GM21528 (cell line): ENCODE measurements around the gene KCMF1.

Source experiments
- ATAC-seq: cut with Tn5 transposase; IDR thresholded peaks from one replicate; pipeline ENCODE4 v1.9.1; 2021; ENCODE audit warnings: mild to moderate bottlenecking, moderate library complexity; ENCODE audit not compliant: unreplicated experiment, low FRiP score

Gene KCMF1

GRCh38 chr2:84972932-84973331 is 2.0 kb downstream of the KCMF1 start:
- ATAC-seq = no peak

GRCh38 chr2:84980263-84980983 is 9.5 kb downstream of the KCMF1 start:
- no peak for ATAC-seq

GRCh38 chr2:84986018-84986417 is 15.1 kb downstream of the KCMF1 start:
- no peak for ATAC-seq

GRCh38 chr2:84989422-84989821 is 18.5 kb downstream of the KCMF1 start:
- ATAC-seq = no peak

- no peak for ATAC-seq
Observed at GRCh38 chr2:84989927-84990326, 19.0 kb downstream of the KCMF1 start.

- ATAC-seq = no peak
Observed at GRCh38 chr2:84991404-84992160, 20.6 kb downstream of the KCMF1 start.

GRCh38 chr2:84995826-84996225 is 24.9 kb downstream of the KCMF1 start:
- ATAC-seq = no peak

- no peak for ATAC-seq
Observed at GRCh38 chr2:84996909-84997308, 25.9 kb downstream of the KCMF1 start.

GRCh38 chr2:84999553-84999955 is 28.6 kb downstream of the KCMF1 start:
- ATAC-seq = no peak

- ATAC-seq = no peak
Observed at GRCh38 chr2:85001595-85001994, 30.6 kb downstream of the KCMF1 start.

GRCh38 chr2:85002534-85002933 is 31.6 kb downstream of the KCMF1 start:
- no peak for ATAC-seq

GRCh38 chr2:85008252-85008651 is 37.3 kb downstream of the KCMF1 start:
- no peak for ATAC-seq

- ATAC-seq = no peak
Observed at GRCh38 chr2:85009019-85009618, 38.2 kb downstream of the KCMF1 start.

- ATAC-seq = no peak
Observed at GRCh38 chr2:85010404-85010803, 39.4 kb downstream of the KCMF1 start.

GRCh38 chr2:85011098-85011497 is 40.1 kb downstream of the KCMF1 start:
- ATAC-seq = no peak

GRCh38 chr2:85011747-85012146 is 40.8 kb downstream of the KCMF1 start:
- no peak for ATAC-seq

- ATAC-seq = no peak
Observed at GRCh38 chr2:85012431-85012830, 41.5 kb downstream of the KCMF1 start.

GRCh38 chr2:85012855-85013254 is 41.9 kb downstream of the KCMF1 start:
- no peak for ATAC-seq

GRCh38 chr2:85015653-85016360 is 44.8 kb downstream of the KCMF1 start:
- no peak for ATAC-seq

GRCh38 chr2:85016446-85016845 is 45.5 kb downstream of the KCMF1 start:
- no peak for ATAC-seq
